T follicular helper cell (primary cell): ENCODE measurements around the gene MTFR2.

Source experiments
- DNase-seq: peaks from one replicate; pipeline ENCODE4 v3.0.0-alpha.2; 2020; ENCODE audit warnings: low read depth
- total RNA-seq, 2 experiments: gene quantifications; one replicate each; lab custom pipeline; 2026; lab: John Stamatoyannopoulos, UW

MTFR2 gene
- total RNA-seq, result 2.0 to 2.6 reads per million in 2 experiments

DNA sequence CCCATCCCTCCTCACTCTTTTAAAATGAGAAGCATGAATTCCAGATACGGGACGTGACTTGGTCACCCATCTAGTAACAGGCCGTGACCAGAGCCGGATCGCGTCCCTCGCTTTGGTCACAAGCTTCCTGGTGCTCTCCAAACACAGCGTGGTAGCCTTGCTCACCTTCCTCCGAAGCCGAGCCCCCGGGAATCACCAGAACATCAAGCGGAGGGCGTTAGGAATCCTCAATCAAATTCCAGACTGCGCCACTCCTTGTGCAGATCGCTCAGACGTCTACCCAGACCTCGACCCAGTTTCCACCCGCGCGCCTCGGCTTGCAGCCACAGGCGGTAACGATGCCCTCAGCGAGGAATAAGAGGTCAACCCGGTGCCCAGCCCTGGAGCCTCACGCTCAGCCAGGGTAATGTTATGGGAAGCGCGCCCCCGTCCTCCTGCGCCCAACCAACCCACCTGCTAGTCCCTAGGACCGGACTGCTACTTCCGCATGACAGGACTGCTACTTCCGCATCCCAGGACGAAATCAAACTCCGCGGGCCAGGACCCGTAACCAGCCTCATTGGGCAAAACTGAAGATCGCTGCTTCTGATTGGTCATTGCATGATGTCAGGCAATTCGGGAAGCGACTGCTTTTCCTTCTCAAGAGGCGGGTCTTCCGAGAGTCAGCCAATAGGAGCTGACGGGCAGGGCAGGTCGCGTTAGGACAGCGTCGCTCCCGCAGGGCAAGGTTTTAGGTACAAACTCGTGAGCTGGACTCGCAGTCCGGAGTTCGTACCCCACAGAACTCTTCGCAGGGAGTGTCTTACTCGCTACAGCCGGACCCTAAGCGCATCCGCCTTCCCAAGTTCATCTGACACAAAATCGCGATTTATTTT is at the start of gene MTFR2:
Gene MTFR2, minus strand, starts transcription at position 501 of the 875 bp plus-strand sequence. CDS start 1,212 bp downstream, outside the sequence.
- DNase-seq, result peak; percentile 92

DNA sequence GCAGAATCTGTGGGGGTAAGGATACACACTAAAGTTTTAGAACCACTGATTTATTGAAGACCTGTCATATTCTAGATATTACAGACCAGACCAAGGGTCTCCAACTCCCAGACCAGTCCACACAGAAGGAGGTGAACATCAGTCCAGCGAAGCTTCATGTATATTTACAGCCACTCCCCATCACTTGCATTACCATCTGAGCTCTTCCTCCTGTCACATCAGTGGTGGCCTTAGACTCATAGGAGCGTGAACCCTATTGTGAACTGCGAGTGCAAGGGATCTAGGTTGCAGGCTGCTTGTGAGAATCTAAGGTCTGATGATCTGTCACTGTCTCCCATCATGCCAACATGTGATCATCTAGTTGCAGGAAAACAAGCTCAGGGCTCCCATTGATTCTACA is 44.5 kb upstream of the MTFR2 start:
- DNase-seq, result no peak

DNA sequence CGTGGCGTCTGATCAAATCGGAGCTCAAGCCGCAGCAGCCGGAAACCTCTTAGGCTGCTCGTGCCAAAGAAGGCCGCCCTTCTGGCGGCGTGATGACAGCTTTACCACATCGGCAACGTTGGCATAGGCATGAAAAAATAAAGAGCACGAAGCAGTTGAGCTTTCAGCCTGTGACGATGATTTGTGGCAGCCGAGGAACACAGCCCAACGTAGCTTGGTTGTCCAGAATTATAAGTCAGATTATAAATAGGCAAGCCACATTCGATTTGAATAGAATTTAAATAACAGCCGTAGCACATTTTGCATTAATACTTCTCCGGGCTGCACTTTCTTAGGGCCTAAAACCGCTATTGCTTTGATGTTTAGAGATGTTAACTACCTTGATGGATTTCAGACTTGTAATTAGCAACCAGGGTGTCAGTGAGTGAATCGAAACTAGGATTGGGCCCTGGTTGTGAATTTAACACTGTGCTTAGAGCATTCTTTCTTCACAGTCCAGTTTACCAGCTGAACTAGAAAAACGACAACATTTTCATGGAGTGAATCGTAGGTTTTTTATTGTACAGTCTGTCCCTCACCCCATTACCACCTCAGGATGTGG is 40.4 kb upstream of the MTFR2 start:
- DNase-seq, result peak; percentile 79

DNA sequence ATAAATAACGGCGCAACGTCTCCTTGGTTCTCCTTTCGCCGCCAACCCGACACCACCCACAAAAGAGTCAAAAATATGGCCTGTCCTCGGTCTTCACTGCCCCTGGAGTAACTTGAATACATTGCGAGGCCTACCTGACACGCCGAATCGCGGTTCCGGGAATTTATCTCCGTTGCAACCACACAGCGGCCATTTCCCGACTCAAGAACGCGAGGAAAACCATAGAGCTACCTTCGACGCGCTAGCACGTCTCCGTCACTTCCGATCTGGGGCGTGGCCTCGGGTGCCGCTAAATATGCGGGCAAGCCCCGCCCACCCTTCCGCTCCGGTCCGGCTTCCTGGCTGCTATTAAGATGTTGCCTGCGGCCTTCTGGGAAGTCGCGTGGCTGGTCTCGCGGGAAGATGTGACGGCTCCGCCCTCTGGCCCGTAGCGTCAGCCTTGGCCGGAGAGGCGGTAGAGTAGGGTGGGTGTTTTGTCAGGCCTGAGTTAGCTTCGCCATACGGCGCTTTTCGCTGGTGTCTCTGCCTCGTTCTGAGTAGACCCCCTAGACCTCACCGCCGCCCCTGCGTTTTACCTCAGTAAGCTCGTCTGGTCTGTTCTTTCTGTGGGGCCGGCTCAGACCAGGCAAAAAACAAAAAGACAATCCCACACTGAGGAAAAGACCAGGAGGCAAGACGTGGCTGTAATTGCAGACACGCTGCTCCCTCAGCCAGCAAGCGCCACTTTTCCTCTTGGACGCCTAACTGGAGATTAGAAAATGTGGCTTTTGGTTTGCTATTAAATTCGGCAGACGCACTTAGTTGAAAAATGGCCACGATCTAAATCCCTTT is 39.7 kb upstream of the MTFR2 start, which contains the start of gene BCLAF1:
Gene BCLAF1, minus strand, starts transcription at position 268 of the 831 bp plus-strand sequence. CDS start 9,980 bp downstream, outside the sequence.
- peak; percentile 100 for DNase-seq

DNA sequence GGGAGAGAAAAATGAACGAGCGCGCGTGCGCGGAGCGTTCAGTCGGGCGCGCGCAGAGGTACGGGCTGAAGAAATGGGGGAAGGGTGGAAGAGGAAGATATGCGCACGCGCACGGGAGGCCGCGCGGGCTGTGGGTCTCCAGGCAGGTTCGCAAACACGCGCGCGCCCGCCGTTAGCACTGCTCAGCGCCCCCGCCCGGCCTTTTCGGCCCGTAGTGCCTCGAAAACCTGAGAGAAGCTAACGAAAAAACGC is 39.1 kb upstream of the MTFR2 start:
- DNase-seq, result peak; percentile 92

DNA sequence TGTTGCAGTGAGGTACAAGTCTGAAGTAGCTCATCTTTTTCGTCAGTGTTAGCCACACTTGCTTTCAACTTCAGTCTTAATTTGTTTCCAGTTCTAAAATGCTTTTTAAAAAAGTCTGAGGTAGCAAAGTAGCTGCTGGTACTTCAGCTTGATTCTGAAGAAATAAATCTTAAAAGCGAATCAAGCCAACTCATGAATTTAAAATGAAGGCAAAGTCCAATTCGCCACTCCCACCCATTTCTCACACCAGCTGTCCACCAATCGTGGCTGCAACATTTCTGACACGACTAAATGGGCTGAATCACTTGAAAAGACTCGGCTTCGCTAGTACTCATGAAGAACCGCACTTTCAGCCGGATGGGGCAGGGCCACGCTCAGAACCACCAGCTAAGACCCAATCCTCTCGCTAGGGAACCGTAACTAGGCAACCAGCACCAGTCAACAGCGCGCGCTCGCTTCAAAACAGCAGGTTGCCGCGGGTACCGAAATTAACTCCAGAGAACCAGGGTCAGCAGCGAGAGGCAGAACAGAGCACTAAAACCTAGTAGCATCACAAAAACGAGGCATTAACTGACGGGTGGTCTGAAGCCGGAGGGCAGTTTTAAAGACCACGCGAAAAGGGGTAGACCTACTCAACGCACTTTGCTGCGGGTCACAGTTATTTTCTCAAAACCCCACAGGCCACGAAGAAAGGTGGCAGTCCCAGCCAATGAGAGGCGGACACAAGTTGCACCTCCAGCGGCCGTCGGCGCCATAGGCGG is 38.6 kb upstream of the MTFR2 start:
- DNase-seq, result peak; percentile 91

- no peak for DNase-seq
Observed at GRCh38 chr6:136284909-136285308, 34.8 kb upstream of the MTFR2 start.

GRCh38 chr6:136282906-136283305 is 32.8 kb upstream of the MTFR2 start:
- DNase-seq, result no peak

GRCh38 chr6:136280032-136280609 is 30.0 kb upstream of the MTFR2 start:
- DNase-seq, result no peak

DNA sequence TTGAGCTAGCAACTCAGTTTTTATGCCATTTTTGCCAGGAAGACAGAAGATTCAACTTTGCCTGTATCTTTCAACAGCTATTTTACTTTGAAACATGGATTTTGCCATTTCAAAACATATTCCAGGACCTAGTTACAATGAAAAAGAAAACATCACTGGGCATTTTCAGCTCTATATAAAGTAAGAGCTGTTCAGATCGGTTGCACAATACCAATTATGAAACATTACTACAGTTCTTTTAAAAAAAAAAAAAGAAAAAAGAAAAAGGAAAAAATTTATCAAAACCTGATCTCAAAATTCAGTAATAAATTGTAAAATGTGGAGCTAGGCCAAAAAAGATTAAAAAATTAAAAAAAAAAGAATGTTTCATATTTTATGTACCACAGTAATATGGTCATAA is 24.0 kb upstream of the MTFR2 start:
- DNase-seq, result no peak

DNA sequence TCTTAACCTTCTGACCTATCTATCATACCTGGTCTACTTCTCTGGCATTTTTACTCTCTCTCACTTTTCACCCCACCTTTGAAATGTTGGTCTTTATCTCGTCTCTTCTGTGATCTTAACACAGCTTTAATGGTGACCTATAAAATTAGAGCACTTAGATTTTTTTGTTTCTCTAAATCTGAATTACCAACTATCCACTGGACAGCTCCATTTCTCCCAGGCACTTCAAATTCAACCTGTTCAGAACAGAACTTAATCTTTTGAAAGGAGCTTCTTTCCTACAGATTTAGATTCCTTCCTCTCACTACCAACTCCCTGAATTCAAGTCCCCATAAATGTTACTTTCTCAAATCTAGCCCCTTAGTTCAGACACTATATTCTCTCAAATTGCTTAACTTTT is 15.0 kb upstream of the MTFR2 start:
- no peak for DNase-seq

DNA sequence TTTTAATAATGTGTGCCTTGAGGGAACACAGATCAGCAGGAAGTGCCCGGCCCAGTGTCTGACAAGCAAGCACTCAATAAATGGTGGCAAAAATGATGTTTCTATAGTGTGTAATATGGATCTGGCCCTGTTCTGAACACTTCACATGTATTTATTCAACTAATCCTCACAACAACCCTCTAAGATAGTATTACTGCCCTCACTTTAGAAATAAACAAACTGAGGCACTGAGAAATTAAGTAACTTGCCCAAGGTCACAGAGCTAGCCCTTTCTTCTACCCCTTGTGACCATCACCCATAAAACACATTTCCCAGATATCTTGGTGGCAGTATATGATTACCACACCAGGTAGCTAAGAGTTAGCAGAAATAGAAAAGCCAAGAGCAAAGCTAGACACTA is 12.8 kb upstream of the MTFR2 start:
- no peak for DNase-seq

- DNase-seq, result no peak
Observed at GRCh38 chr6:136254851-136255466, 4.8 kb upstream of the MTFR2 start.

DNA sequence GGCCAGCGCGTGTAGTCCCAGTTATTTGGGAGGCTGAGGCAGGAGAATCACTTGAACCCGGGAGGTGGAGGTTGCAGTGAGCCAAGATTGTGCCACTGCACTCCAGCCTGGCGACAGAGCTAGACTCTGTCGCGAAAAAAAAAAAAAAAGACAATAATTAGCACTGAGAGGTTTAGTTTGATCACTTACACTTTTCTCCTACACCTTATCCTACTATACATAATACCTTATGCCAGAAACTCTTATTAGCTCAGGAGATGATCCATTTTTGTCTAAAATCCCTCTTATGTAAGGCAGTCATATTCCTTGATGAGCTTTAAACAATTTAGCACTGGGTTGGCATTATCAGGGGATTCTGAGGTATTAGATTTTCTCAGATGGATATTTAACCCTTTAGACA is 3.6 kb upstream of the MTFR2 start:
- DNase-seq, result no peak

DNA sequence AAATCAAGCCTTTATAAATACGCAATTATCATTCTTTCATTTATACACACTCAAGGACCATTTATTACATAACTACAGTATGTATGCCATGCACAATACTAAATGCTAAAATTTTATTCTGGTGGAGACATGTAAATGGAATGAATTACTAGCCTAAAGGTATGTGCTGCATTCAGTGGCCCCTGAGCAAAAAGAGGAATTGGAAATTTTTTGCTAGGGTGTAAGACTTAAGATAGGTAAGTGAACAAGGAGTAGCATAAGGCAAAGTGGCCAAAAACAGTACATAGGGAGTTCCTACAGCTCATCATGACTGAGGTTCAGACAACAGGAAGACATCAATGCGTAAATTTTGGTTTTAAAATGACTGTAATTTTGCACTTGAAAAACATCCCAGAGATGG is 2.3 kb upstream of the MTFR2 start:
- no peak for DNase-seq

DNA sequence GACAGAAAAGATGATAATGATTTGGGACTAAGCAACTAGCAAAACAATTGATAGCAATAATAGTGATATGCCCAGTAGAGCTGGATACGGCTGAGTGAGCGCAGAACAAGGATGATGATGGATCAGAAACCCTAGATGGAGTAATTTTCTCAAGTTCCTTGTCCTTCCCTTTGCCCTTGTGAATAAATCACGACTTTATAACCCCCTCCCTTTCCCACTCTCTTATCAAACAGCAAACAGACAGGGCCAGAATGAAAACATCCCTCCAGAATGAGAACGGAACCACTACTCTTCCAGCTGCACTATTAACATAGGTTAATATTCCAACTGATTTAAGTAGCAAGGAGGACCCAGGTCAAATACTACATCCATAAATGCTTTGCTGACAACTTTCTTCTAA is 1.3 kb upstream of the MTFR2 start:
- no peak for DNase-seq

DNA sequence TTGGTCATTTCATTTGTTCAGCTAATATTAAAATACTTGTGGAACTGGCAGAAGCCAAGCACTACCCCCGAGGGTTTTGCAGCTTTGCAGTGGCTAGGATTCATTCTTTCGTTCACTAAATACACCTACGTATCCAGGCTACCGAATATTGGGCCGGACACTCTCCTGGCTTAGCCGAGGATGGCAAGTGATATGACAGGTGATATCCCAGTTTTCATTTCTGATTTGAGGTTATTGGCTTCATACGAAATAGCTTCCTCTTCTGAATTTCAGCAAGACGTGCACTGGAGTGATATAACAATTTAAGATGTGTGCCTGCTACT is 536 bp upstream of the MTFR2 start:
- DNase-seq, result no peak

- no peak for DNase-seq
Observed at GRCh38 chr6:136249336-136249735, 775 bp downstream of the MTFR2 start.

GRCh38 chr6:136244061-136244616 is 6.0 kb downstream of the MTFR2 start:
- DNase-seq, result no peak

- DNase-seq, result no peak
Observed at GRCh38 chr6:136236466-136237293, 13.4 kb downstream of the MTFR2 start.
